Measurements from ENCODE around the gene CDCP1. TPM values are rescaled to one million over a fixed set of nuclear protein-coding genes. Genes with fewer than 3 reads are reported as not detected.

Gene CDCP1
- polyA plus RNA-seq, 4 donors = 0.93 to 2.0 (median 1.2) TPM

DNA sequence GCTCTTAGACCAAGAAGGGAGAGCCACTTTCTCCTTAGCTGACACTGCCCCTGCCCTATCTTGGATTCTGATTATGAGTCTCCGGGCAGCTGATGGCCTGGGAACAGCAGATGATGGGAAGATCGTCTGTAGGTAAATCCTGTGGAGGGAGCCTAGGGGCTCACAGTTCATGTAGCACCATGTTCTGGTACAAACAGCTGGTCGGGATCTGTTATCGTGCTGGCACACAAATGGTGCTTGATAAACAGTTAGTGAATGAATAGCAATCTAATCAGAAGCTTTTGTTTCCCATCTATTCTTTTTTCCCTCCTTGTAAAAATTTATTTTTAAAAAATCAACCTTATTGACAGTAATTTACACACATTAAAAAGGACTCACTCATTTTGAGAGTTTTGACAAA, 26.8 kb downstream of the CDCP1 start:
- no peak for DNase-seq (ENCODE audit: low read depth in 4 of 4, low spot score in 3 of 4)

DNA sequence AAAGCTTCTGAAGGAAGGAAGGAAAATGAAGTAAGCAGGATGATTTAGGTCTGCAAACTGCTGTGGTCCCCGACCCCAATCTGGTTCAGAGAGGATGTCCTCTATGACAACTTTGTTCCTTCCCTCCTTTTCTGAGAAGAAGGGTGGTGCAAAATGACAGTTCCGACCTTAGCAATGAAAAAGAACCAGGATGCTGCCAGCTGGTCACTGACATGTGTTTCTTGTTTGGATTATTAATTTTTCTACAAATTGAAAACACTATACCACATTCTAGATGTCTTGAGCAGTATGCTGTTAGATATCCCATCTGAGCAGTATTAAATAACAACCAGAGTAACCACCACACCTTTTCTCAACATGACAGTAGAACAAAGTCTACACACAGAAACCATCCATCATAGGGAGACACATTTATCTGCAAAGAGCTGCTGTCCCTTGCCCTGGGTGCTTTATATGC, 27.5 kb downstream of the CDCP1 start:
- no peak for DNase-seq (ENCODE audit: low read depth in 4 of 4, low spot score in 3 of 4)

DNA sequence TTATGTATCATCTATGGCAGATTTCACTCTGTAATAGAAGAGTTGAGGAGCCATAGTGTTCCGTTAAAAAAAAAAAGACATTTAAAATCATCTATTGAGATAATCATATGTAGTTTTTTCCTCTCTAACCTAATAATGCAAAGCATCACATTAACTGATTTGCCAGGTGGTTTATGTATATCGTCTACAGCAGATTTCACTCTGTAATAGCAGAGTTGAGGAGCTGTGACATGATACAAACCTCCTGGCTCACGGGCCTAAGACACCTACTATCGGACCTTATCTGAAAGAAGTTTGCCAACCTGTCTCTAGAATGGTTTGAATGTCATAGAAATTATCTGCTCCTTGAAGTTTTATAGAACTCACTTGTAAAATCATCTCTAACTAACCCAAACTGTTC, 29.8 kb downstream of the CDCP1 start:
- DNase-seq (ENCODE audit: low read depth in 4 of 4, low spot score in 3 of 4) = no peak

DNA sequence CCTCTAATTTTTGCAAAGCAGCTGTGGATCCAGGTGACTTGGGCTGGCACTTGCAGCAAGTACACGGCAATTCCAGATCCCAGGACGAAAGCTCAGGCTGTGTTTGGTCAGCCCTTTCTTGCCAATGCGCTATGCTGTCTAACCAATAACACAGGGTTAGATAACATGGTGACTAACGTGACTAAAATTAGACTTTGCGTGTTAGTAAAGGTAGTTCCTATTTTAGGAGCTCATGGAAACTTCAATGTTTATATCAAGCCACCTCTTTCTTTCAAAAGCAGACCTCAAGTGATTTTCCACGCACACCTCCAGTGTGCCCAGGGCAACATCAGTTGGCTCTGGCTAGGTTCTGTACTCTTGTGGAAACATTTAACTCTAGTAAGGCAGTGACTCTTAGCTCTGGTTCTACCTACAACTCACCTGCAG, 32.5 kb downstream of the CDCP1 start:
- DNase-seq (ENCODE audit: low read depth in 4 of 4, low spot score in 3 of 4) = no peak

DNA sequence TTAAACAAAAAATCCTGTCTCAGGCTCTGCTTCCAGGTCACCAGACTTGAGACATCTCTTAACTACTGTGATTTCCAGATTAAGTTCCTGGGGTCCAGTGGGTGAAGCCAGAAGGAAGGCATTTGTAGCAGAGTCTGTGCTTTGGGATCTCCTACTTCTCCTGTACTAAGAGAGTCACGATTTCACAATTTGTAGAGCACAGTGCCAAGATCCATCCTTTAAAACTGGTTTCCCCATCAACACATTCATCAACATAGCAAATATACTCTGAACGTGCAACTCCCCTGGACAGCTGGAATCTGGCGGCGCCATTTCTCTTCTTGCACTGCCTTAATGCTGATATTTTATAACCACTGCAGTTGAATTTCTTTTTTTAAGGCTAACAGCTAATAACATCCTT, 33.2 kb downstream of the CDCP1 start:
- no peak for DNase-seq (ENCODE audit: low read depth in 4 of 4, low spot score in 3 of 4)

DNA sequence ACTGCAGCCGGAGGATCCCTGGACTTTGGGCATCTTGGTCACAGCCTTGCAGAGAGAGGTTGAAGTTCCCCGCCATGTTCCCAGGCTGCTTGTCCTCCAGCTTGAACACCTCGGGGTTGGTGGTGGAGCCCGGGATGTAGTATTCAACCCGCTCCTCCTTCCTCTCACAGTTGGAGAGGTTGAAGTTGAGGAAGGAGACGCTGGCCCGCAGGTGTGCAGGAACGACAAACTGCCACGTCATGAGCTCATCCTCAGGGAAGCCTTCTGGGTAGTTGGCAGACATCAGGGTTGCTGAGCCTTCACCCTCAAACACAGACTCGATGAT, 35.7 kb downstream of the CDCP1 start:
- no peak for DNase-seq (ENCODE audit: low read depth in 4 of 4, low spot score in 3 of 4)

DNA sequence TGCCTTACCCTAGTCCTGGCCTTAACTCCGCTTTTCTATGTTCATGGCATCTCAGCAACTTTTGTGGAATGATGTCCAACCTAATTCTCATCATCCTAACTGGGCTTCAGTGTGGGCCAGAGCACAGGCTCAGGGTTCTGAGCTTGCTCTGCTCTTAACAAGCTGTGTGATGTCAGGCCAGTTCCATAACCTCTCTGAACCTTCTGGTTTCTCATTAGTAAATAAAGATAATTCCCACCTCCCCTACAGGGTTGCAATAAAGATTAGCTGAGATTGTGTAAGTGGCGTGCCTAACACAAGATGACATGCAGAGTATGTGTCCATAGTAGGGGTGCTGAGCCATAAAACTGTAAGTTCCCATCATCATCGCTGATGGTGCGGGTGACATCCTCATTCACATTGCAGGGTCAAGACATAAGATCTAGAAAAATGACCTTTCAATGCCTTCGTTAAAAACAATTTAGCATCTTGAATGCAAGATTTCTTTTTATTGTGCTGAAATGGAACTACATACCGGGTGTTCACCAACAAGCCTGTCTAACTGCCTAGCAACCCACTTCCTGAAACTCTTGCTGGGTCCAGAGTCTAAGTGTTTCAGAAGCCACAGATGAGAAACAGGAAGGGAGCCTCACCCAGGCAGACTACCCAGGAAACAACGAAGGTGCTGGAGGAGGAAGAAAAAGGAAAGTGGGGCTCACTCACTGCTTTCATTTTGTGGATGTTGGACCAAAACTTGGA, 36.2 kb downstream of the CDCP1 start:
- DNase-seq (ENCODE audit: low read depth in 4 of 4, low spot score in 3 of 4) = no peak

DNA sequence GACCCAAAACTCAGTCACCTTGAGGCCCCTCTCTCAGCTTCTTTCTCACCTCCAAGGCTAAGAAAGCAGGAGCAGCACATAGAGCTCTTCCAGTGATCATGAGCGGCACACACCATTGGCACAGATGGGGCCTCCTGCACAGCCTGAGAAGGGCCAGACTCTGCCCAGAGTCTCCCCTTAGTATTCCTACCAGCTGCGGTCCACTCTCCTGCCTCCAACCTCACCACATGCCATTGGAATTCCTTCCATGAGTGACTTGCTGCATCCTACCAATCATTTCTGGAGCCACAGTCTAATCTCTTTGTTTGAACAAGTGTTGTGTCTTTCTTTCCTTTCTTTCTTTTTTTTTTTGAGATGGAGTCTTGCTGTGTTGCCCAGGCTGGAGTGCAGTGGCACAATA, 39.3 kb downstream of the CDCP1 start:
- no peak for DNase-seq (ENCODE audit: low read depth in 4 of 4, low spot score in 3 of 4)

DNA sequence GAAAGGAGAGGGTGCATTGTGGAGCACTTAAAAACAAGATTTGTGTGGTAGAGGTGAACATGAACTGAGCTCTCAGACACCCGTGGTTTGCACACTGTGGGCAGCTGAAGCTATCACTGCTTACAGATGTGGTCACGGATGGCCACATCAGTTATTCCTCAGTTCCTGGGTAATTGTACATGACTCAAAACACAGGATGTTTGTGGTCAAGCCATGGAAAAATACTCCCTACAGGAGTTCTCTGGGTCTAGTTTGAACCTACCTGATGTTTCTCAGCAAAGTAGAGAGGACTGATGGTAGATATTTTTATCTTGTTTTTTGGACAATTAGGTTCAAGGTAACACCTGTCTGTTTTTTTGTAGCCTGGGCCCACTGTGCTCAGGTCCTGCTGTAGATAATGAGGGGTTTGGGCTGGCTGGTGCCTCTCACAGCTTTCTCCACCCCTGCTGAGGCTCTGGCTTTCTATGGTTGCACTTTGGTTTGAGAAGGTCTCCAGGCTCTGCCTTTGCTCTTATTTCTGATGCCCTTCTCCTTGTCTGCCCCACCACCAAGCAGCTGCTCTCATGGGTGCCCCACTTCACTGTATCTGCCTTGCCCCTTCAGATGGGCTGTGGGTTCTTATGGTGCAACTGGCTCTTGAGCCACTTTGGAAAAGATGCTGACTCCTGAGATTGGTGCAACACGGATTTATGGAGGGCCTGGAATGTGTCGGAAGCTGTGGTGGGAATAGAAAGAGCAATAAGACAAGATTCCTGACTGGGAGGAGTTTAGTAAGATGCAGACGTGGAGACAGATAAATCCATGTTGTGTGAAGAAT, 40.1 kb downstream of the CDCP1 start:
- DNase-seq (ENCODE audit: low read depth in 4 of 4, low spot score in 3 of 4) = no peak

DNA sequence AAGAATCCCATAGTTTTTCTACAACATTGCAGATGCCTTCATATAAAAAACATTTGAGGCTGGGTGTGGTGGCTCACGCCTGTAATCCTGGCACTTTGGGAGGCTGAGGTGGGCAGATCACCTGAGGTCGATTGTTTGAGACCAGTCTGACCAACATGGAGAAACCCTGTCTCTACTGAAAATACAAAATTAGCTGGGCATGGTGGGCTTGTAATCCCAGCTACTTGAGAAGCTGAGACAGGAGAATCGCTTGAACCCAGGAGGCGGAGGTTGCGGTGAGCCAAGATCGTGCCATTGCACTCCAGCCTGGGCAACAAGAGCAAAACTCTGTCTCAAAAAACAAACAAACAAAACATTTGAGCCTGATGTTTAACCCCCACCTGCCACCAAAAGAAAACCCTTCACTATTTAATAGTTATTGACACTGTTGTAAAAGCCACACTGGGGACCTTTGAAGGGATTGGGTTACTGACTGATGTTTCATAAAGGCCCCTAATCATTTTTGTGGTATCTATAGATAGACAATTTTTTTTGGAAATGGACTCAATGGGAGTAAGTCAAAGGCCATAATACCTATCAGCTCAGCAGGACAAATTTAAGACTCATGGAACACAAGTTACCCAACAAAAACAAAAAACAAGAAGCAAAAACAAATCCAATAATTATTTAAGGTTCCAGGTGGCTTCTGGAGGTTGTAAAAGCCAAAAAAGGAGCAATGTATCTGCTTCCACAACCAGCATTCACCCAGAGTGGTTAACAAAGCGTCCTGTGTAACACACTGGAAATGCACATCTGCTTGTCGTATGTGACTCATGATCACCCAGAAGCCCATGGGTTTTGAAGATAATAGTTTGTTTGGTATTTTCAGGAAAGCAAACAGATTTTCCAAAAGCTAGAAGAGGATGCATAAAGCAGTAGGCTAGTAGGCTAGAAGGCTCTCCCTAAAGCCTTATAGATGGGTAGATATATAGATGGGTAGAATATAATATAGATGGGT, 41.2 kb downstream of the CDCP1 start:
- DNase-seq (ENCODE audit: low read depth in 4 of 4, low spot score in 3 of 4) = no peak

DNA sequence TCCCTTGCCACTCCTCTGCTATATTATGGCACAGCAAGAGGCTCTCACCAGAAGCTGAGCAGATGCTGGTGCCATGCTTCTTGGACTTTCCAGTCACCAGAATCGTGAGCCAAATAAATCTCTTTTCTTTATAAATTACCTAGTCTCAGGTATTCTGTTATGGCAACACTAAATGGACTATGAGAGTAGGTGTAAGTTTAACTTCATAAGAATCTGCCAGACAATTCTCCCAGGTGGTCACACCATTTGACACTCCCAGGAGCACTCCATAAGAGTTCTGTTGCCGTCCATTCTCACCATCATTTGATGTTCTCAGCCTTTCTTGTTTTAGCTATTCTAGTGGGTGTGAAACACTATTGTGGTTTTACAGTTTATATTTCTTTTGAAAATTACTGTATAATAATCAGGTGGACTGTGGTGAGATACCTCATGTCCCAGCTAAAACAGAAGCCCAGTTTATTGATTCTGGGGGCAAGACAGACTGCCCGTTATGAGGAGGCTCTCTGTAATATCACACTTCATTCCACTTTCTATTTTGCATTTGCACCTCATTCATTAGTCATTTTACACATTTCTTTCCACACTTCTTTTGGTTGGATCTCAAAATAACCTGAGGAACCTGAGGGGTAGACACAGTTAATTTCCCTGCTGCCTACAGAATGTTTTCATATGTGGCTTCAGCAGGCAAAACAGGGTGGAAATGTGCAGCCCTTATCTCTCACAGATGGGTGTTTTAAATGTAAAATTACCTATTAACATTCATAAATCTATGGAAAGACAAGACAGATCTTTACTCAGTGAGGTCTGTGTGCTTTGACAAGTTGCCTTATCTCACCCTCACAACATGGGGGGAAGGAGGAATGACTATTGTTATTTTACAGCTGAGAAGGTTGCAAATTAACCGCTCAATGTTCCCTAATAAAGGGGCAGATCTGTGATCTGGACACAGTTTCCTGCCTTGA, 42.1 kb downstream of the CDCP1 start:
- no peak for DNase-seq (ENCODE audit: low read depth in 4 of 4, low spot score in 3 of 4)

DNA sequence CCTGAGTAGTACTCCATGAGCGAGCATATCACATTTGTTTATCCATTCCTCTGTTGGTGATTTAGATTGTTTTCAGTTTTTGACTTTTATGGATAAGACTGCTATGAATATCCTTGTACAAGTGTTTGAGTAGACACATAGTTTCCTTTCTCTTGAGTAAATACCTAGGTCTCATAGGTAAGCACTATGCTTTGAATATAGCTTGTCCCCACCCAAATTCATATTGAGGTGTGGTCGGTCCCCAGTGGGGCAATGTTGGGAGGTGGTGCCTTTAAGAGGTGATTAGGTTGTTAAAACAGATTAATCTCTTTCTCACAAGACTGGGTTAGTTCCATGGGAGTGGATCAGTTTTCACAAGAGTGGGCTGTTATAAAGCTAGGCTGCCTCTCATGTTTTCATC, 42.8 kb downstream of the CDCP1 start:
- no peak for DNase-seq (ENCODE audit: low read depth in 4 of 4, low spot score in 3 of 4)

DNA sequence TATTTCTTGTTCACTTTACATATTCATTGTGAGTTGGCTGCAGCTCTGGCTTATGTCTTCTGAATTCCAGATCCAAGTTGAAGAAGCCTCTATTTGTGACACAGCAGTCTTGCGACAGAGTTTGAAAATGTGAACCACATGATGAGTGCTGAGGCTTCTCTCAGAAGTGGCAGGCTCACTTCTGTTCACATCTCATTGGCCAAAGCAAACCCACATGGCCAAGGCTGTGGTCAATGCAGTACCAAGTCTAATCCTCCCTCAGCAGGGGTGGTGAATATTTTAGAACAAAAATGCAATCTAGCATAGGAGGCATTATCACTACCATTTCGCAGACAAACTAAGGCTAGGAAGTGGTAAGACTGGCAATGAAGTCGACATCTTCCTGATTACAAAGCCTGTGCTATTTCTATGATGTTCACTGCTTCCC, 45.2 kb downstream of the CDCP1 start:
- no peak for DNase-seq (ENCODE audit: low read depth in 4 of 4, low spot score in 3 of 4)

DNA sequence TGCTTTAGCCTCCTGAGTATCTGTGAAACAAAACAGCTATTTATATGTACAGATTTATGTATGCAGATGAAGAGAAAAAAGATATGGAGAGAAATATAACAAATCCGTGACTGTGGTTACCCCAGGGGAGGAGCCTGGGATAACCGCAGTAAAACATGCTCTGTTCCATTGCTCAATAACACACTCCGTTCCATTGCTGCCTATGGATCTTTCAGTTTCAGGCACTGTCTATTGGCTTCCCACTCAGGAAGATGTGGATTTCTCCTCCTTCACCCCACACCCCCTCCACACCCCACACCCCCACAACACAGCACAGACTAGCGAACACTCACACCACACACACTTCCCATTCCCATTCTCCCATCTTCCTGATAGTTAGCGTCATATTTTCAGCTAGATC, 47.9 kb downstream of the CDCP1 start:
- DNase-seq (ENCODE audit: low read depth in 4 of 4, low spot score in 3 of 4) = no peak

DNA sequence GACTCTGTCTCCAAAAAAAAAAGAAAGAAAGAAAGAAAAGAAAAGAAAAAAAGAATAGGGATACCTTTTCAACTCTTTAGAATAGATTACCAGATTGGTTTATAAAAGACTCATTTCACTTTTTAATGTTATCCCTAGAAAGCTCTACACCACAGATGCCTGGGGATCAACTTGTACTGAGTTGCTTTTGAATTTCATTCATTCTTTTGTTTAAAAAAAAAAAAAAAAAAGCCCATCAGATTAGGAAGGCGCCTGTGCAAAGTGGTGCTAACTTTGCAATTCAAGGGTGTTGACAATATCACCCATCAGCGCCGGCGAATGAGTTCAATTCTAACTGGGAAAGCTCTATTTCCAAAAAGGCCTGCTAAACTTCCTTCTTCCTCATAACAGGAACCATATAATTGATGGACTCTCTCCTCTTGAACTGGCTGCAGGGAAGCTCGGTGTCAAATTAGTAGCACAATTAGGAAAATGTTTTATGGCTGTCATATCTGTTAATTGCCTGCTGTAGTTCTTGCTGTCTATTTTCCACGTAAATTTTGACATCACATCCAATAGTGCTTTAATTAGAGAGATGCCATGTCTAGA, 48.8 kb downstream of the CDCP1 start:
- DNase-seq (ENCODE audit: low read depth in 4 of 4, low spot score in 3 of 4) = no peak

DNA sequence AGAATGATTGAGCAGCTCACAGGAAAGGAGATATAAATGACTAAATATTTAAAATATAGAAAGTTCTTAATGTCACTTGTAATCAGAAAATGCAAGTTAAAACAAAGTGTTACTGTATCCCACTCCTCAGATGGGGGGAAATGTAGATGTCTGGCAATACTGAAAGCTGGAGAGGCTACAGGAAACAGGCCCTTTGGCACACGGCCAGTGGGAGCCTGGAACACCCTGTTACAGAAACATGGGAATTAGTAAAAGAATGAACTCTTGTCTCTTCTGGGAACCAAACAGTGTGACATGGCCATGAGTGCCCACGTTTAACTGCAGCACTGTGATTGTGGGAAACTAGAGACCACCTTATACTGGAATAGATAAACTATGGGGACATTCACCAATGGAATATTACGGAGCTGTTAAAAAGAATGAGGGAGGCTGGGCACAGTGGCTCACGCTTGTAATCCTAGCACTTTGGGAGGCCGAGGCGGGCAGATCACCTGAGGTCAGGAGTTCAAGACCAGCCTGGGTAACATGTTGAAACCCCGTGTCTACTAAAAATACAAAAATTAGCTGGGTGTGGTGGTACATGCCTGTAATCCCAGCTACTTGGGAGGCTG, 50.2 kb downstream of the CDCP1 start:
- no peak for DNase-seq (ENCODE audit: low read depth in 4 of 4, low spot score in 3 of 4)

DNA sequence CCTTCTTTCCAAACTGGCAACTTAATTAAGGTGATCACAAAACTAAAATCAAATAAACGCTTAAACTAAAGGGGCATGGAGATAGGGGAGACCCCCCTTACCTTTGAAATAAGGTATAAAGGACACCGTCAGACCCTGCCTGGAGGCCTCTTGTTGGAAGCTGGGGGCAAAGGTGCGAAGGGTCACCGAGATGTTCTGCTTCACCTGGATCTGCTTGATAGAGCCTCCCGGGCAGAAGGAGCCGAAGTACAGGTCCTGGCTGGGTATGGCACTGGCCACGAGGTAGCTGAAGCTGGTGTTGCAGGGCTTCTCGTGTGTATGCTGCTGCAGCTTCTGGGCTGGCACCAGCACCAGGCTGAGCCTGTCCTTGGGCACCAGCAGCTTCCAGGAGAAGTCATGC, 53.0 kb downstream of the CDCP1 start:
- DNase-seq (ENCODE audit: low read depth in 4 of 4, low spot score in 3 of 4) = no peak

DNA sequence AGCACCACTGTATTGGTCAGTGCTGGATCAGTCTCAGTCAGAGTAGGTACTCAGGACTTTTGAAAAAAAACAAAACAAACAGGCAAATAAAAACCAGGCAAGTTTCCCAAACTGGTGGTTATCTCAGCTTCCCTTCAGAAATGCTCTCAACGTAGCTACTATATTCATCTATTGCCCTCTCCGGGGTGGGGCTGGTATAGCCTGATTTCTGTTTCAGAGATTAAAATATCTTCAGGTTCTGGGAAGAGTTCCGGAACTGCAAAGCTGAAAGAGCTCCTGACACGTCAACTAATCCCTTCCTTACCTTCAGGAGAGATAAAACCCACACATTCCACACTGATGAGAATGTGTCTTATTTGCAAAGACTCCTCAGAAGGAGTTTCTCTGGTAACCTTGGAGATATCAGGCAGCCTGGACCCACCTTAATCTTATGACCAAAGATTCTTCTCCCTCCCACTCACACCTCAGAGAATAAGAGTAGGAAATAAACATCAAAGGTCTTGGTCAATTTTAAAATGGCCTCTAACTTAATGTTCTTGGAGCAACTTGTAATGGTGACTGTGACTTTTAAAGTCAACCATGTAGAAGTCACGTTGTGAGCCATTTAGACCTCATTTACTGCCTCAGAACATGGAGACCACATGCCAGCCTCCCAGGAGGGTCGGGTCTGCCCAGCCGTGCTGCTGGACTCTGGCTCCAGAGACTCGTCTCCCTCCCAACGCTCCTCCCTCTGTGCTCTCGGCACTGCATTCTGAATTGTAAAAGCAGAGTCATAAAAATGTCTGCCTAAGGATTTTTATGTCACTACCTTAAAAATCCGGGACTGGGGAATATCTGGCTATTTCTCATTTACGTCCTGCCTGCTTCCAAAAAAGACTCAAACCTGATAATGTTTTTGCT, 53.8 kb downstream of the CDCP1 start:
- no peak for DNase-seq (ENCODE audit: low read depth in 4 of 4, low spot score in 3 of 4)
